IPS-18c (cell line): ENCODE results near the gene BDKRB1.

Experiments
- H3K4me3 ChIP-seq: 2 replicates; pipeline ENCODE4 v1.7.0; 2013; ENCODE audit warnings: low read depth, mild to moderate bottlenecking, low read length, moderate library complexity; ENCODE audit not compliant: insufficient read depth
- H3K9me3 ChIP-seq: one replicate; pipeline ENCODE4 v1.6.1; 2013; ENCODE audit warnings: mild to moderate bottlenecking, low read length, moderate library complexity; ENCODE audit not compliant: control insufficient read depth, insufficient read depth

The BDKRB1 gene

GRCh38 chr14:96251656-96252155, 4.3 kb upstream of the BDKRB1 start:
- Histone ChIP-seq H3K4me3 (no peak overlapping the region), H3K9me3 (no peaks in the 10 kb centered on the region)

DNA sequence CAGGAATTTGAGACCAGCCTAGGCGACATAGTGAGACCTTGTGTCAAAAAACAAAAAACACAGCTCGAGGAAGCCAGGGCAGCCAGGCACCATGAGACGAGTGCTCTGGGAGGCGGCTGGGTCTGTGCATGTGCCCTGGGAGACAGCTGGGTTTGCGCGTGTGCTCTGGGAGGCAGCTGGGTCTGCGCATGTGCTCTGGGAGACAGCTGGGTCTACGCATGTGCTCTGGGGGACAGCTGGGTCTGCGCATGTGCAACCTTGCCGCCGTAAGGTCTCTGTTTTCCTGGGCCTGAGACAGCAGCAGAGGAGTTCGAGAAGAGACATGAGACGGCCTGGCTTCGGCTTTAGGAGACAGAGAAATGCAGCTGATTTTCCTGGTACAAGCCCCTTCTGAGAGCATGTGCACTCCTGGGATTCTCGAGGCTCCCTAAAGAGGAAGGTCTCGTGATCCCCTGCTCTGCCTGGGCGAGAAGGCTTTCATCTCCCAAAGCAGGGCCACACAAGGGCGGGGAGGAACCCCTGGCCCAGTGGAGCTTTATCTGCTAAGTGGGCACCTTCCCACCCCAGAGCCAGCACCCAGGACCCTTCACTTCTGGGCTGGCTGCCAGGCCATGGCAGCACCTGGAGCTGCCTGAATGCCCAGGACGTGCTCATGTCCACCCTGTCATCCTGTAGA, 3.5 kb upstream of the BDKRB1 start:
- Histone ChIP-seq H3K9me3 (no peaks in the 10 kb centered on the region), H3K4me3 (no peak overlapping the region)

DNA sequence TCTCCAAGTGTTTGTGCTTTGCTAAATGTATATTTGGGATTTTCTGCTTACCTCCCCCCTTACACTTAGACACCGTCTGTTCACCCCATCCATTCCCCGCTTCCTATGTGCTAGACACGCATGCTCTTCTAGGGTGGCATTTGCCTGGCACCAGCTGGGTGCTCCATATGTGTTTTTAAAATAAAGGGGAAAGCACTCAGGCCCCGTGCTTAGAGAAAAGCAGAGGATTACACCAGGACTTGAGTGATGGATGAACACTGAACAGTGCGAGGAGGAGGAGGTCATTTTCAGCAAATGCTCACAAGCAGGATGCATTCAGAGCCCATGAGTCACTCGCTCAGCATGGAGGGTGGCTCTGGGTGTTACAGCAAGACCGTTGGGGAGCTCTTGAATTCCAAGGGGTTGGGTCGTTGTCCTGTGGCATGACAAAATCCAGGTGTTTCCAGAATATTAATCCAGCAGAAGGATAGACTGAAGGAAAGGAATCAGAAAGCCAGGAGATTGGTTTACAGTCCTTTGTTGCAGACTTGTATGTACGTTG, 2.9 kb upstream of the BDKRB1 start:
- Histone ChIP-seq H3K4me3 (no peak overlapping the region), H3K9me3 (no peaks in the 10 kb centered on the region)

DNA sequence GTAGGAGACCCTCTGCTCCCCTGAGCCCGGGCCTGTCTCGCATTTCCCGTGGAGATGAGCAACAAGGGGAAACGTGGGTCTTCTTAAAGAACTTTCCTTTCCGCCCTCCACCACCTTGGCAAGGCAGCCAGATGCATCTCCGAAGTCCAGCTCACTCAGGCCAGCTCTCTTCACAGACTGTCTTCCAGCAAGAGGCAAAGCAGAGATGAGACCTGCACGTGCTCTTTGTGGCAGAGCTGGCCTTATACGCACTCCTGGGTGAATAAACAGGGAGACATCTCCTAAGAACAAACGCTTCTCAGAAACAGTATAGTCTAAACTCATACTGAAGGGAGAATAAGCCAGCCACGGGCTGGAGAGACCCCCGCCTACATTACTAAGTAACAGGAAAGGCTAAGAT, 1.3 kb upstream of the BDKRB1 start:
- H3K9me3 ChIP-seq, result no peaks in the 10 kb centered on the region

GRCh38 chr14:96256407-96256806, 397 bp downstream of the BDKRB1 start:
- H3K4me3 ChIP-seq, result no peak overlapping the region
- no peaks in the 10 kb centered on the region for H3K9me3 ChIP-seq

More for the DNA sequence above, 1.3 kb upstream of the BDKRB1 start:
- no peak overlapping the region for H3K4me3 ChIP-seq

DNA sequence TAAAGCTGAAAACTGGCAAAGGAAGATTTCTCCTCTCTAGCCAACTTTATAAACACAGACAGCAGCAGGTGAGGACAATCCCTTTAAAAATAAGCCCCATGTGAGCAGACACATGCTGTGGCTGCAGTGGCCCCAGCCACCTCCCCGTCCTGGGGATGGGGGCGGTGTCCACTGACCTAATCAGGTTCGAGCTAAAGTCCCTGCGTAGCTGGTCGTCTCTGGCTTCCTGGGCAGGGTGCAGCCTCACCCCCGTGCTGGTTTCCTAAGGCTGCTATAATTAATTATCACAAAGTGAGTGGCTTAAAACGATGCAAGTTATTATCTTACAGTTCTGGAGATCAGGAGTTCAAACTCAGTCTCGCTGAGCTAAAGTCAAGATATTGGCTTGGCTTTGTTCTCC, 1.0 kb downstream of the BDKRB1 start:
- Histone ChIP-seq H3K9me3 (no peaks in the 10 kb centered on the region), H3K4me3 (no peak overlapping the region)

GRCh38 chr14:96257900-96258299, 1.9 kb downstream of the BDKRB1 start:
- no peak overlapping the region for H3K4me3 ChIP-seq
- H3K9me3 ChIP-seq, result no peaks in the 10 kb centered on the region

DNA sequence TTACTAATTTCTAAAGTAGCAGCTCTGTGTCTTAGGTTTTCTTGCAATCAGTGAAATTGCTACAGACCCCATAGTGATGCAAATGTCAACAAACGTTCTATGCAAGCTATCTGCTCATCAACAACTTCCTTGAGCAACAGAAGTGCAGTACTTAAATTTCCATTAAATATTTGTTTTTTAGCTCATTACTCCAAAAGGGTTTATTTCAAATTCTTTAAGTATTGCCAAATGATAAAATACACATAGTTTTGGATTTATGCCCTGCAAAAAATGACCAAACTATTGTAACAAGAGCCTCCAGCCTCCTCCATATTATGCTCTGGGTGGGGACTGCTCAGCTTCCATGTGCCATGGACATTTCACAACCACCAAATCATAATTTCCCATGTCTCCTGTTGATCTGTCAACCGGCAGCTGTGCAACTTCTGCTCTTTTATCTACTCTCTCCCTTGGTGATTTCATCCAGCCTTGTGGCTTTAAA, 4.4 kb downstream of the BDKRB1 start:
- H3K4me3 ChIP-seq, result no peak overlapping the region

GRCh38 chr14:96261053-96261452, 5.0 kb downstream of the BDKRB1 start:
- Histone ChIP-seq H3K4me3 (no peak overlapping the region), H3K9me3 (no peaks in the 10 kb centered on the region)

More for the DNA sequence above, 4.4 kb downstream of the BDKRB1 start:
- no peaks in the 10 kb centered on the region for H3K9me3 ChIP-seq

- Histone ChIP-seq H3K9me3 (no peaks in the 10 kb centered on the region), H3K4me3 (no peak overlapping the region)
These were observed 6.0 kb downstream of the BDKRB1 start for GRCh38 chr14:96261772-96262655.

DNA sequence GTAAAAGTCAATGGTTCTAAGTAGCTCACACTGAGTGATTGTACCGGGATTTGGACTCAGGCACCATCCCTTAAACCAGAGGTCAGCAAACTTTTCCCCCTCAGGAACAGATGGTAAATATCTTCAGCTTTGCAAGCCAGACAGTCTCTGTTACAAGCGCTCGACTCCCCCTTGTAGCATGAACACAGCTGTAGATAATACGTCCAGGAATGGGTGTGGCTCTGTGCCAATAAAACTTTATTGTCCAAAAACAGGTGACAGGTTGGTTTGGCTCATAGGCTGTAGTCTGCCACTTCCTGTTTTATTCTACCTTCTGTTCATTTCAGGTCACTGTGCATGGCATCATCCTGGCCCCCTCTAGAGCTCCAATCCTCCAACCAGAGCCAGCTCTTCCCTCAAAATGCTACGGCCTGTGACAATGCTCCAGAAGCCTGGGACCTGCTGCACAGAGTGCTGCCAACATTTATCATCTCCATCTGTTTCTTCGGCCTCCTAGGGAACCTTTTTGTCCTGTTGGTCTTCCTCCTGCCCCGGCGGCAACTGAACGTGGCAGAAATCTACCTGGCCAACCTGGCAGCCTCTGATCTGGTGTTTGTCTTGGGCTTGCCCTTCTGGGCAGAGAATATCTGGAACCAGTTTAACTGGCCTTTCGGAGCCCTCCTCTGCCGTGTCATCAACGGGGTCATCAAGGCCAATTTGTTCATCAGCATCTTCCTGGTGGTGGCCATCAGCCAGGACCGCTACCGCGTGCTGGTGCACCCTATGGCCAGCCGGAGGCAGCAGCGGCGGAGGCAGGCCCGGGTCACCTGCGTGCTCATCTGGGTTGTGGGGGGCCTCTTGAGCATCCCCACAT, 7.6 kb downstream of the BDKRB1 start:
- no peak overlapping the region for H3K4me3 ChIP-seq
- no peaks in the 10 kb centered on the region for H3K9me3 ChIP-seq

GRCh38 chr14:96264200-96264553, 8.2 kb downstream of the BDKRB1 start:
- Histone ChIP-seq H3K9me3 (no peaks in the 10 kb centered on the region), H3K4me3 (no peak overlapping the region)

- Histone ChIP-seq H3K4me3 (no peak overlapping the region), H3K9me3 (no peaks in the 10 kb centered on the region)
These were observed 8.8 kb downstream of the BDKRB1 start for GRCh38 chr14:96264853-96265252.

- Histone ChIP-seq H3K9me3 (no peaks in the 10 kb centered on the region), H3K4me3 (no peak overlapping the region)
These were observed 9.5 kb downstream of the BDKRB1 start for GRCh38 chr14:96265383-96266095.

DNA sequence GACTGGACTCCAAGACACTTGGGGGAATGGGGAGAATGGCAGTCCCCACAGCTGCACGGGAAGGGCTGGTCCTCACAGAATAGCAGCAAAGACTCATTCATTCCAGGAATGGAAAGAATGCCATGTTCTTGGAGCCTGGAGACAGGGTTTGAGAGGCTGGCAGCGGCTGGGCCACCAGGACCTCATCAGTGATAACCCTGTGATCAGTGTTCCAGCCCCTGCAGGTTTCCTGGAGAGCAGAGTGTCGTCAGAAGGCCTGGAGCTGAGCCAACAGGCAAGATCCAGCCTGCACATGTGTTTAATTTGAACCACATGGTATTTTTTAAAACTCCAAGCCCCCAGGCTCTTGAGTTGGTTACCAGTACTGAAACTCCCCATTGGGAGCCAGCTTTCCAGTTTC, 11.3 kb downstream of the BDKRB1 start:
- Histone ChIP-seq H3K4me3 (no peak overlapping the region), H3K9me3 (no peaks in the 10 kb centered on the region)

- H3K4me3 ChIP-seq, result no peak overlapping the region
- H3K9me3 ChIP-seq, result no peaks in the 10 kb centered on the region
These were observed 11.9 kb downstream of the BDKRB1 start for GRCh38 chr14:96267916-96268315.
